Hematopoietic multipotent progenitor cell treated with erythropoietin and hydrocortisone succinate and interleukin-3 and kit ligand, for 4 days (in vitro differentiated cells): Measurements from ENCODE around the gene TRIM7.
"Not testable (repeated sequence)": the region's sequence is repeated elsewhere in the genome, so short reads cannot be mapped to it uniquely, and the experiment has no call there.

Experiments
- DNase-seq: peaks from one replicate; pipeline ENCODE4 v3.0.0-alpha.2; 2015

TRIM7 gene

DNA sequence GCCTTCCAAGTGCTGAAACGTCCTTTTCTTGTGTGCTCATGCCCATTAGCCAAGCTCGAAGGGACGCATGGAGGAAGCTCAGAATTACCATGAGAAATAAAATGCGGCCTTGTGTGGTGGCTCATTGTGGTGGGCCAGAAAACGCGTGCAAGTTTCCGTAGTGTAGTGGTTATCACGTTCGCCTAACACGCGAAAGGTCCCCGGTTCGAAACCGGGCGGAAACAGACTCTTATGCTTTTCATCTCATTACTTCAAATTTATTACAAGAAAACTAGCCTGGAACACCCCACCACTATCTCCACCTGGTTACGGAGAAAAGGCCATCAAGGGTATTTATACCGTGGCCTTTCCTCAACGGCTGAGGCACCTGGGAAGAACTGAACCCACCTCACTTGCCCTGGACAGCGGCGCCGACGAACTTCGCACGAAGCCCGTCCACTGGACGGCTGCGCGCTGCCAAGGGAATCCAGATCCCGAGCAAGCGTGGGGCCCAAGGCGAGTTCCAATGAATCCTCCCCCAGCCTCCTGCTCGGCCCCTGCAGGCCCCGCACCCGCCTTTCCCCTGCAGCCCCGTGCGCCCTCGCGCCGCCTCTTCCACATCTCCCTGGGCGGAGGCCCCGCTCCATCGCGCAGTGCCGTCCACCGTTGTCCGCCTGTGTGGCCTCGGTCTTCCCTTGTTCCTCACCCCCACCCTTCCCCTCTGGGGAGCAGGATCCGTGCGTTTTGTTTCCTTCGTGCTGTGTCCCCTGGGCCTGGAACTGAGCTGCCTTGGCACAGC, 35.3 kb downstream of the TRIM7 start:
- DNase-seq = peak; percentile 91

GRCh38 chr5:181168595-181169118, 36.3 kb downstream of the TRIM7 start:
- no peak for DNase-seq

- DNase-seq = peak; percentile 59
Observed at GRCh38 chr5:181167814-181168488, 37.0 kb downstream of the TRIM7 start.

DNA sequence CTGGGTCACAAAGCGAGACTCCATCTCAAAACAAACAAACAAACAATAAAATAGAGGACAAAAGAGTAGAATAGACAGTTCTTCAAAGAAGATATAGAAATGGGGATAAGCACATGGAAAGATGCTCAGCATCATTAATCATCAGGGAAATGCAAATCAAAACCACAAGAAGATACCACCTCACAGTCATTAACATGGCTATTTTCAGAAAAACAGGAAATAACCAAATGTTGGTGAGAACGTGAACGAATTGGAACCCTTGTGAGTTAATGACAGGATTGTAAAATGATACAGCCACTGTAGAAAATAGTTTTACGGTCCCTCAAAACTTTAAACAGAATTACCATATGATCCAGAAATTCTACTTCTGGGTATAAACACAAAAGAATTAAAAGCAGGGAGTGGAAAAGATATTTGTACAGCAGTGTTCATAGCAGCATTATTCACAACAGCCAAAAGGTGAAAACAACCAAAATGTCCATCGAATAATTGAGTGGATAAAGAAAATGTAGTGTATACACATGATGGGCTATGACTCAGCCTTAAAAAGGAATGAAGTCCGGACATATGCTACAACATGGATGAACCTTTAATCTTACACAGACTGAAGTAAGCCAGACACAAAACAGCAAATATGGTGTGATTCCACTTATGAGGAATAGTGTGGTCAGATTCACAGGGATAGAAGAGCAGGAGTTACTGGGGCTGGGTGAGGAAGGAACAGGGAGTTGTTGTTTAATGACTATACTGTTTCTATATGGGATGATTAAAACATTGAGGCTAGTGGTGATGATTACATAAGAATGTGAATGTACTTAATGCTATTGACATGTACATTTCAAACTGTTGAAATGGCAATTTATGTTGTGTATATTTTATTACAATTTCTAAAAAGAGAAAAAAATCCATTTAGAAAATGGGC, 37.9 kb downstream of the TRIM7 start:
- no peak for DNase-seq

- peak; percentile 65 for DNase-seq
Observed at GRCh38 chr5:181164076-181164952, 40.7 kb downstream of the TRIM7 start.

DNA sequence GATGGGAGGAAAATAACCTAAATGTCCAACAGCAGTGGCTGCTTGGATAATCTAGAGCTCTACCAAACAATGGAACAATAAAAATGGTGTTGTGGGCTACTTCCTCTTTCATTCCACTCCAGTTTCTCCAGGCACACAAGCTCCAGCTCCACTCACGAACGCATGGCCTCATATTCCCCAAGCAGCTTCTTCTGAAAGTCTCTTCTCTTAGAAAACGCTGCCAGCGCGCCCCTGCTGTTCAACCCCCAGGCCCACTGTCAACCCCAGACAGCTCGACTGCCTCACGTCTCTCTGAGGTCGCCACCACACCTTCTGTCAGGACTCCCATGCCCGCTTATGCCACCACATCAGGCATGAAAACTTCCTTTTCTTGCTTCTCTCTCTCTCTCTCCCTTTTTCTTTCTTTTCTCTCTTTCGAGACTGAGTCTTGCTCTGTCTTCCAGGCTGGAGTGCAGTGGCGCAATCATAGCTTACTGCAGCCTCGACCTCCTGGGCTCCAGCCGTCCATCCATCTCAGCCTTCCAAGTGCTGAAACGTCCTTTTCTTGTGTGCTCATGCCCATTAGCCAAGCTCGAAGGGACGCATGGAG, 41.4 kb downstream of the TRIM7 start:
- DNase-seq = peak; percentile 67

DNA sequence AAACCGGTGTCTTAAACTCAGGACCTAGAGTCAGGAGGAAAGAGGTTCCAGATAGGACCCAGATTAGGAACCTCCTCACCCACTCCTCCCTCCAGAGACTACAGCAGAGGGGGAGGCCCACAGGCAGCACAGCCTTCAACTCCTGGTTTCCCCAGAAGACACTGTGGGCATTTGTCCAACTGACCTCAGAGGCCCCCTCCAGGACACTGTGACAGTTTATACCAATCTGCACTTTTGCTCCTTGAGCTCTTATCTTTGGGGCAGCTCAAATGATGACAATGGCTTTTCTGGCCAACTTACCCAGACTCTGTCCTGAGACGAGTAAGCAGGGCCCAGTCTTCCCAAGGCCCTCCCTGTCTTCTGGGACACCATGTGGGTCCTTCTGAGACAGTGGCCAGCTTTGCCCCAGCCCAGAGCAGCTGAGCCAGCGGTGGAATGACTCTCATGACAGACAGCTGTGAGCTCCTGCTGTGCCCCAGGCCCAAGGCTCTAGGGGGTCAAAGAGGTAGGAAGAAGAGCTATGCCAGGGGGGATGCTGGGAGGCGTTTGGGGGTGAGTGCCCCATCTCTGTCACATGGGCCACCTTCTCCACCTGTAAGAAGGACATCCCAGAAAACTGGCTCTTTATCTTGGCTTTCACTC, 43.3 kb downstream of the TRIM7 start:
- no peak for DNase-seq

DNA sequence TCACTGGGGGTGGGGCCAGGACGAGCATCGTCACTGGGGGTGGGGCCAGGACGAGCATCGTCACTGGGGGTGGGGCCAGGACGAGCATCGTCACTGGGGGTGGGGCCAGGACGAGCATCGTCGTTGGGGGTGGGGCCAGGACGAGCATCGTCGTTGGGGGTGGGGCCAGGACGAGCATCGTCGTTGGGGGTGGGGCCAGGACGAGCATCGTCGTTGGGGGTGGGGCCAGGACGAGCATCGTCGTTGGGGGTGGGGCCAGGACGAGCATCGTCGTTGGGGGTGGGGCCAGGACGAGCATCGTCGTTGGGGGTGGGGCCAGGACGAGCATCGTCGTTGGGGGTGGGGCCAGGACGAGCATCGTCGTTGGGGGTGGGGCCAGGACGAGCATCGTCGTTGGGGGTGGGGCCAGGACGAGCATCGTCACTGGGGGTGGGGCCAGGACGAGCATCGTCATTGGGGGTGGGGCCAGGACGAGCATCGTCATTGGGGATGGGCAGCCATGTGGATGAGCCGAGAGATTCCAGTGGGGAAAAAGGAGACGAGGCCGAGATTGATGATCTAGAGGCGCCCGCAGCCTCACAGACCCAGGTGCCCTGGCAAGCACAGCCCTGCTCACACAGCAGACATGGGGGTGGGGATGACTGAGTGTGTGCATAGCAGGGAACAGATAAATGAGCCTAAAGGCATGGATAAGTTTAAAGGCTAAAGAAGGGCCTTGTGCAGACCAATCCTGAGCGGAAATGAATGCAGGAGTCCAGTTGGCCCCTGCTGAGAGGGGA, 44.1 kb downstream of the TRIM7 start:
- DNase-seq = not testable (repeated sequence)

GRCh38 chr5:181160152-181160754, 44.7 kb downstream of the TRIM7 start:
- DNase-seq = peak; percentile 45

DNA sequence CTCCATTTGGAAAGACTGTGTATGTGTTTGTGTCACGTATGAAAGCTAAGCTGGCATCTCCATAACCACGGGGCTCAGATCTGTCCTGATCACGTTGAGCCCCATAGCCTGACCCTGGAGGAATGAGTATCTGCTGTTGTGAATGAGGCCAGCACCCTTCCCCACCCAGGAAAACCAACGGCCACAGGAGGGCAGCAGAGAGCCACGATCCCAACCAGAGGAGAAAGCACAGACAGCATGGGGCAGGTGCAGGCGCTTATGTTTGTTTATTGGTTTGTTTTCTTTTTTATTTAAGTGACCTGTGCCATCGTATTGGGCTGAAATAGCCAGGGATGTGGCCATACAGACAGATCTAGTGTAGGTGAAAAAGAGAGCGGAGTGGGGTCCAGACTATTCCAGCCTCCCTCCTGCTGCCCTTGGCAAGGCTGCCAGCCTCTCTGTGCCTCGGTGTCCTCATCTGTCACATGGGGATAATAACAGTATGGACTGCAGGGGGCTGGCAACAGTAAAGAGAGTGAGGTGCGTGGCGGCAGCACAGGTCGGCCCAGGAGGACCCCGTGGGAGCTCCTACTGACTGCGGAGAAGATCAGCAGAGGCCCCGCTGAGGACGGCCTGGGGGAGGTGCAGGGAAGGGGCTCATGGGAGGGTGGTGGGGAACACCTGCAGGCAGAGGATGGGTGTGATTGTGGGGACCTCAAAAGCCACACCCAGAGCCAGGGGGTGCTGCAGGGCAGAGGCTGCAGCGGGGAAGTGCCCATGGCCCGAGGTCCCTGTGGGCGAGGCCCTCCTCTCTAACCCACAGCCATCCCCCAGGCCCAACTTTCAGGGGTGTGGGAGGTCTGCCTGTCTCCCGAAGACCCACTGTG, 45.5 kb downstream of the TRIM7 start:
- DNase-seq = peak; percentile 90

DNA sequence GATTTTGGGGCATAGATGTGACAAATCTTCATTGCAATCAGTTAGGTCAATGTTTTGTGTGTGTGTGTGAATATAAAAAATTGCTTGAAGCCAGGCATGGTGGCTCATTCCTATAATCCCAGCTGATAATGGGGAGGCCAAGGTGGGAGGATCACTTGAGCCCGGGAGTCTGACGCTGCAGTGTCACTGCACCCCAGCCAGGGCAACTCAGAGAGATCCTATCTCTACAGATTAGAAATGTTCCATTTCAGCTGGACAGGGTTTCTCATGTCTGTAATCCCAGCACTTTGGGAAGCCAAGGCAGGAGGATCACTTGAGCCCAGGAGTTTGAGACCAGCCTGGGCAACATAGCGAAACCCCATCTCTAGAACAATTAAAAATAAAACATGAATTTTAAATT, 46.1 kb downstream of the TRIM7 start:
- DNase-seq = no peak

- no peak for DNase-seq
Observed at GRCh38 chr5:181156758-181157157, 48.2 kb downstream of the TRIM7 start.

- no peak for DNase-seq
Observed at GRCh38 chr5:181153814-181154213, 51.2 kb downstream of the TRIM7 start.

DNA sequence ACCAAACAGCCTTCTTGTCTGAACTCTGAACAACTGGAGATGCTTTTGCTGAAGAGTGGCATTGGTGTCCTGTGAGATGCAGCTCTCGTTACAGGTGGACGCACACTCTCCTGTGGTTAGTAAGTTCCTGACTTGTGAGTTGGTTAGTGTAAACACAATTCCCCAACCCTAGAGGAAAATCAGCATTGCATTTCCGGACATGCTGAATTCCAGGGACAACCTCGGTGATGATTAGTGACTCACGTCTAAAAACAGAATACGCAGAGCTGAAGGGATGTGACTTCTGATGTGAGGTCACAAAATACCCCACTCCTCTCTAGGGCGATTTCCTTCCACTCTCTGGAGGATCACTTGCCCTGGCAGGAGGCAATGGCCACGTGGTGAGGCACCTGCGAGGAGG, 52.6 kb downstream of the TRIM7 start:
- DNase-seq = no peak

DNA sequence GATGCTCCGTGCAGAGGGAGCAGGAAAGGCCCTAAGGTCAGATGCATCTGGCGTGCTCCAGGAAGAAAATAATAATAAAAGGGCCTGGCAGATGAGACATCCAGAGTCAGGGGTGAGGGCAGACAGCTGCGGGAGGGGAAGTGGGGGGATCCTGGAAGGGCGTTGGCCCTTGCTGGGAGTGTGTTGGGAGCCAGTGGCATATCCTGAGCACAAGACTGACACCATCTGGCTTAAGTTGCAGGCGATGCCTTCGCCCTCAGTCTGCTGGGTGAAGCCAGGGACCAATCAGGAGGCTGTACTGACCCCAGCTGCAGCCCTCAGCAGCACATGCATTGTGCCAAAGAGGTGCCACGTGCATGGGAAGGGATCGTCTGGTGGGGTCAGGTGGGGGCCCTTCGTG, 53.9 kb downstream of the TRIM7 start:
- no peak for DNase-seq

GRCh38 chr5:181149806-181150733, 54.9 kb downstream of the TRIM7 start:
- no peak for DNase-seq

DNA sequence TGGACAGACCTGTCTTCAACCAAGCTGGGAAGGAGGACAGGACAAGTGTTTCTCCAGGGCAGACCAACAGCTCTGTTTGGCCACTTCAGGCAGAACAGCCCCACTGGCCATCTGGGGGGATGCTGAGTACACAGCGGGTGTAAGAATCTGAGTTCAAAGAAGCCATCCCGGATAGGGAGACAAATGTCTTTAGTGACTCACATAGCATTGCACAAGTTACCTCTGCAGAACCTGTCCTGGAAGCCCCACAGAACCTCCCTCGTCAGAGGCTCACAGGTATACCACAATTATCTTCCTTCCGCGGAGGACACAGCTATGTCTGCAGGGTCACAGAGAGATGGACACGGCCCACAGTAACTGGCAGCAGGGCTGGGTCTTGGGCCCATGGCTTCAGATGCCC, 55.6 kb downstream of the TRIM7 start:
- DNase-seq = no peak
